Measurements from ENCODE around the gene BMP4.

Gene BMP4

DNA sequence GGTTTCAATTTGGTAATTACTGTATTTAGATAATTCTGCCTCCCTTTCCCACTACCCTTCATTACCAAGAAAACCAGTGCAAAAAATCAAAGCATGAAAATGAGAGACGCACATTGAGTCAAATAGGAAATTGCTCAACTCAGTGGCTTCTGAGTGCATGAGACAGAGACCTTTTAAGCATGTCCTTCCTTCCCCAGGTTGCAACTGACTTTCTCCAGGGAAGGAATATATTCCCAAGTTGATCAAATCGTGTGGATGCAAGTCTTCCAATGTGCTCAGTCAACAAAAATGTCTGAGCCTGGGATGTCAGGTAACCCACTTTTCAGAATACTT is 12.9 kb downstream of the BMP4 start:
- DNase-seq: no peak

DNA sequence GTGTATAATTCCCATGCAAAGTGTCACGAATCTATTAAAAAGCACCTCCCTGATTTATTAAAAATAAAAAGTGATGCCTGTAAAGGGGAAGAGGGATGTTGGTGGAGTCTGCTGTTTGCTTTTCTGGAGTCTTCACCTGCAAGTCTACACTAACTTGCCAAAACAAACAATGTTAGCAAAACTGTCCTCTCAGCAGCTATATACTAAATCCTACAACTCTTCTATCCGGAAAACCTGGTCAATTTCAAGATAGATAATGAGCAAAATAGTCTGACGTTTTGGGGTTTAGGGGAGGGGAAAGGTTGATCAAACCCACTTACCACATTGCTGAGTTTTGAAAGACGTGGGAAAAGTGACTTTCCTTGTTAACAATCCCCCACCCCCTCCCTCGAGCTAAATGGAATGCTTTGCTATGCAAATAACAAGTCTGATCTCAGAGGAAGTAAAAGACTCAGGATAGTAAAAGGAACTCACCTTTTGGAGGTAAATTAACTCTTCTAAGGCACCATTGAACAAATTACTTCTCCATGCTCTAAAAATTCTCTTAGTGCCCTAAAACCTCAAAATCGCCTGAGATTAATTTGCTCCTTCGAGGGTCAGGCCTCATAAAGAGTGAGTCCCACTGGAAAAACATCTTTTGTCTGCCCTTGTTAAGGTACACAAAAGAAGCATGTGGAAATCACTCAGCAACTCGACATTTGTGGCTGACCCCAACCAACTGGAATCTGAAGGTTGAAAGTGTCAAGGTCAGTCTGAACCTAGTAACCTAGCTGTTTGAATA is 13.5 kb downstream of the BMP4 start:
- DNase-seq: no peak

DNA sequence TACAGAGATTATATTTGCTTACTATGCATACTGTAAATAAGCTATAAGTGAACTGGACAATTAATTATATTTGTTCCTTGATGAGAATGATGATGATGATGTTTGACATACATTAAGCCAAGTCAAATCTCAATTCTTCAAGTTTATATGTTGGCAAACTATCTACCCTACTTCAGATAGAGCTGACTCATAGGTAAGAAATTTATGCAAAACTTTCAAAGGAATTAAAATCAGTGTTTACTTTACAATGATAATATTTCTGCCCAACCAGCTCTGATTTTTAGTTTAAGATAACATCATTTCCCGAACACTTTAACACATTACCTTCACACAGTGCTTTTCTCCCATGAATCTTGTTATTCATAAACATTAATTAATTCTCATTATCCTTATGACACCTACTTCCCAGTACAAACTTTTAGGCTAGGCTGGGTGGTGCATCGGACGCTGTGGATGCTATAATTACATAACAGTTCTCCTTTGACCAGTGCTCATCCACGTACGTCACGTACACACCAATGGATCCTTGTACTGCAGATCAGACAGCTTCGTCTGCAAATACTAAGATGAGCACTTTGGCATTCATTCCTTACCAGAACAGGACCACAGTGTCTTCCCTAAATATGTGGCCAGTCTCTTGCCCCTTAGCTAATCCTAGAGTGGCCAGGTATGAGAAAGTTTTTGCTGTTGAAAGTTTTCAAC is 18.3 kb downstream of the BMP4 start:
- DNase-seq: no peak

- DNase-seq: no peak
These were observed 21.7 kb downstream of the BMP4 start for GRCh38 chr14:53934778-53935414.

DNA sequence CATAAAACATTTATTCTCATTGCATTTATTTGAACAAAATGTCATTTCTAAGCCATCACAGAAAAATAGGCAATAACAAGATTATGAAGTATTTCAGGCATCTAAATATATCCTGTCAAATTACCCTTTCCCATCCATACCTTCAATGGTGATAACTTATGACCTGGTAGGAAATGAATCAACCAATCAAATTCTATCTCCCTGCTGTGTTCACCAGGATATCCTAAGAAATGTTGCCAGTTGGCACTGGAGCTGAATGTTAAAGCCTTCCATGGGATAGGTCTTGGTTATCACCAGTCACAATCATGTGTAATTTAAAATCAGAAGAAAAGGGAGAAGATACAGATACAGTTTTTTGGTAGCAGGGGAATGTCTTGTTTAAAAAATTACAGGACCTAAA is 23.7 kb downstream of the BMP4 start:
- DNase-seq: no peak

DNA sequence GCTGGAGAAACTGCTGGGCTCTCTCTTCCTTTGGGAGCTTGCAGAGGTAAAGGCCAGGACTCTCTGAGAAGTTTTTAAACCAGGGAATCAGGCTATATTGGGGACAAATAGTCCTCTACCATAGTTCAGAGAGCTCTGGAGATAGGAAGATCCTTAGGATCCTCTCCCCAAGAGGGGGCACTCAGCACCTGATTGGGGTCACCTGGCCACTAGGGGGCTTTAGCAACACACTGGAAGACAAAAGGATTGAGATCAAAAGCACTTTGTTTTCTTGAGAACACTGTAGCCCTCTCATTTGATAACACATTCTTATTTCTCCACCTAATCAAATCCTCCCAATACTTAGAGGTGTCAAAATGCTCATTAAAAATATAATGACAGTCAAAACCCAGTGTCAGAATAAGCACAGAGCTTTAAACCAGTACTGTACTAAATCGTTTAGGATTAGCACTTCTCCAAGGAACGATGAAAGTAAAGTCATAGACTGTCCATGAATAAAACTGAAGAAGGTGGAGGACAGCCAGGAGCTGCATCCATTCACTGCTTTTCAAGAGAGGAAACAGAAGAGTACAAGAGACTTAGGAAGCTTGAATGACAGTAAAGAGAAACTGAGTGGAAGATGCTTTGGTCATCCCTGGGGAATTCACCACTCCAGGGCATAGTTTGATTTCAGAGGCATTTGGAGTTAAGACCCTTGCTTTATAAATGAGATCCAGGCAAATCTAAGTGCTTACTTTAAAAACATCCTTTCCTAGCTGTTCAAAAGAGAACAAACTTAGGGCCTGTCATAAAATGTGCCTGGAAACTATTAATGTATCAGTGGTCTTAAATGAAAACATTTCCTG is 26.5 kb downstream of the BMP4 start:
- DNase-seq: peak; percentile 70

GRCh38 chr14:53927171-53927570 is 29.5 kb downstream of the BMP4 start:
- DNase-seq: no peak

DNA sequence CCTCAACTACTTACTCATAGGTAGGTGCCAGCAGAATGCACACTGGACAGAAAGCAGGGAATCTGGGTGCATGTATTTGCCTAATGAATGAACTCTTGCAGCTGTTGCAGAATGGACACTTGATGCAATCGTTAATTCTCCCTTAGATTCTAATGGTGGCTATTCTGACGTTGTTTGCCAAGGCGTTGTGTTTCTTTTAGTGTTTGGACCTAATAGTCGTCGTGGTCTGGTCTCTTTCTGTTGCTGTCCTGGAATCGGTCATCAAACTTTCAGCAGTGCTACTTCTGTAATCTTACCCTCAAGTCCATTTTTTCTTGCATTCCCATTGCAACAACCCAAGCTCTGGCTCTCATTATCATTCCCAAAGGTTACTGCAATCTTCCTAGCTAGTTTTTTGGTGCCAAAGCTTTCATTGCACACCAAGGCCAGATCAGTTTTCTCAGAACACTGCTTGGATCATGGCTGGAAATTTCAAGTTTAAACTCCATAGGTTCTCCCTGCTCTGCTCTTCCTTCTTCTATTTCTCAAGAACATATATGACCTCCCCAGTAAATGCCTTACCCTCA is 31.3 kb downstream of the BMP4 start:
- DNase-seq: no peak

DNA sequence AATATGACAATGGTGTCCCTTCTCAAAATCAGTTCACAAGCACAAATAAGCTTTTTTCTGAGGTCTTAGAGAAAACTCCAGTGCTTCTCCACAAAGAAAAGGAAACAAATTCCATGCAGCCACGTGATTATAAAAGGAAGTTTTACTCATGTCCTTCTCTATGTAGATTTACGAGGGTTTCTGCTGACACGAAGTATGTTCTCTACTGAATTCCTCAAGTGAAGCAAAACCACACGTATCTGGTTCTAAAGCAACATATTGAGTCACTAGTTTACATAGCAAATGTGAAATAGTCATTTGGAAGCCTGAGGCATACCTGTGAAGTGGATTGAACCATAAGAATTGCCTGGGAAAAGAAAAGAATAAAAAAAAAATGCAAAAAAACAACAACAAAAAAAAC is 31.9 kb downstream of the BMP4 start:
- no peak for DNase-seq

GRCh38 chr14:53921027-53921426 is 35.6 kb downstream of the BMP4 start:
- no peak for DNase-seq

DNA sequence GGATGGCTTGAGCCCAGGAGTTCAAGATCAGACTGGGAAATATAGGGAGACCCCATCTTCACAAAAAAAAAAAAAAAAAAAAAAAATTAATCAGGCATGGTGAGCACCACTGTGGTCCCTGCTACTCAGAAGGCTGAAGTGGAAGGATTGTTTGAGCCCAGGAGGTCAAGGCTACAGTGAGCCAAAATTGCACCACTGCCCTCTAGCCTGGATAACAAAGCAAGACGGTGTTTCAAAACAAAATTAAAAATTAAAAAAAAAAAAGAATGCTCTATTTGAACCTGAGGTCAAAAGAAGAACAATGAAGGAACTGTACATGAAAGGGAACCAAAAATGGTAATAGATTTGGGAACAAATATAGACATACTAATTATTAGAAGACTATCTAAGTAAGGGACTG is 40.4 kb downstream of the BMP4 start:
- DNase-seq: no peak

- DNase-seq: no peak
These were observed 41.1 kb downstream of the BMP4 start for GRCh38 chr14:53915364-53916014.

DNA sequence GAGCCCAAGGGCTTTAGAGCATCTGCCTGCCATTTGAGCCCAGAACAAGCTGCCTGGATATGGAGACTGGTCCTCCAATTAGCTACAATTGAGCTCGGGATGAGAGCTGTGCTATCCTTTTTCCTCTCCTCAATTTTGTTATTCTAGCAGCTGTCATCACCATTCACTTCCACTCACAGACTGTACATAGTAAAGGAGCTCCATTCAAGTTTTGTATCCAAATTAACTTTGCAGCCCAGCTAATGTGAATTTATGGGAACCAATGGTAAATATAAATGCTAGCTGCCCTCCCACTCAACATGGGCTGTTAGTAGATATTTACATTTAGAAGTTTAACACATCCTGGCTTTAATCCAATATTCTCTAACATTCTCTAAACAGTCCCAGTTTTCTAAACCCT is 44.6 kb downstream of the BMP4 start:
- no peak for DNase-seq

DNA sequence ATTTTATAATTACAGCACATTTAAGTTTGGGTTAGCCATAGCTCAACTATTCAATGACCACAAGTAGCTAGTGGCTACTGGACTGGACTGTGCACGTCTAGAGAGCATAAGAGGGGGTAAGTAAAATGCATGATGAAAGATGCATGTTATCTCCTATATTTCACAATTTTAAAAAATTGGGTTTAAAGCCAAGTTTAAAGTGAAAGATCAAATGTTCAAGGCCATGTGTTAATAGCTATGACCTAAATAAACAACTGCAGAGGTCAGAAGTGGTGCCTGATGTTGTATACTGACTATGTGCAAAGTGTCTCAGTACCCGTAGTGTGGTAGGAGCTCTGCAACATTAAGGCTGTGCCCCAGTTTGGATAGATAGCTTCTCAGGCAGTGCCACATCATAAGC is 48.2 kb downstream of the BMP4 start:
- no peak for DNase-seq

GRCh38 chr14:53902307-53902706 is 54.3 kb downstream of the BMP4 start:
- DNase-seq: no peak

GRCh38 chr14:53900499-53900898 is 56.1 kb downstream of the BMP4 start:
- no peak for DNase-seq

Measured in activated effector memory CD4-positive, alpha-beta T cell treated with anti-CD3 and anti-CD28 coated beads, Interleukin-2, amount 50 U/mL, for 16 hours (primary cell).